GM21576 (cell line): ENCODE measurements around the gene ACTN2.
"Not testable (repeated sequence)": the region's sequence is repeated elsewhere in the genome, so short reads cannot be mapped to it uniquely, and the experiment has no call there.

Experiments used
- ATAC-seq: cut with Tn5 transposase; IDR thresholded peaks from one replicate; pipeline ENCODE4 v1.9.1; 2021; ENCODE audit warnings: mild to moderate bottlenecking, moderate library complexity; ENCODE audit not compliant: unreplicated experiment

ACTN2 gene

GRCh38 chr1:236685917-236686814 lies at the start of gene ACTN2:
TSS of gene ACTN2 (plus strand) at chr1:236686499. CDS start at chr1:236686674, 175 bp downstream.
- peak; percentile 76 for ATAC-seq

GRCh38 chr1:236638945-236639344 lies 47.4 kb upstream of the ACTN2 start:
- no peak for ATAC-seq

GRCh38 chr1:236639686-236640085 lies 46.6 kb upstream of the ACTN2 start:
- no peak for ATAC-seq

- no peak for ATAC-seq
These were observed 43.5 kb upstream of the ACTN2 start for GRCh38 chr1:236642763-236643162.

- ATAC-seq = no peak
These were observed 41.2 kb upstream of the ACTN2 start for GRCh38 chr1:236645016-236645680.

- ATAC-seq = no peak
These were observed 31.8 kb upstream of the ACTN2 start for GRCh38 chr1:236654511-236654910.

GRCh38 chr1:236654957-236655356 lies 31.3 kb upstream of the ACTN2 start:
- ATAC-seq = no peak

- no peak for ATAC-seq
These were observed 28.9 kb upstream of the ACTN2 start for GRCh38 chr1:236657398-236657797.

GRCh38 chr1:236659792-236660587 lies 26.3 kb upstream of the ACTN2 start:
- no peak for ATAC-seq

GRCh38 chr1:236663934-236664333 lies 22.4 kb upstream of the ACTN2 start:
- ATAC-seq = no peak

- not testable (repeated sequence) for ATAC-seq
These were observed 17.4 kb upstream of the ACTN2 start for GRCh38 chr1:236668909-236669308.

- no peak for ATAC-seq
These were observed 16.2 kb upstream of the ACTN2 start for GRCh38 chr1:236670060-236670459.

- no peak for ATAC-seq
These were observed 12.9 kb upstream of the ACTN2 start for GRCh38 chr1:236673289-236673919.

- ATAC-seq = no peak
These were observed 8.6 kb upstream of the ACTN2 start for GRCh38 chr1:236677641-236678235.

- no peak for ATAC-seq
These were observed 5.1 kb upstream of the ACTN2 start for GRCh38 chr1:236681219-236681618.

- no peak for ATAC-seq
These were observed 938 bp upstream of the ACTN2 start for GRCh38 chr1:236685205-236685916.

- ATAC-seq = no peak
These were observed 489 bp downstream of the ACTN2 start for GRCh38 chr1:236686815-236687160.

GRCh38 chr1:236687273-236687672 lies 974 bp downstream of the ACTN2 start:
- ATAC-seq = no peak

GRCh38 chr1:236688705-236689104 lies 2.4 kb downstream of the ACTN2 start:
- ATAC-seq = no peak
